Measurements from ENCODE around the gene ARHGAP15. TPM values are rescaled to one million over a fixed set of nuclear protein-coding genes. Genes with fewer than 3 reads are reported as not detected.

Gene ARHGAP15
- total and polyA plus RNA-seq, 8 donors, result 0.69 to 5.2 (median 1.5) TPM

DNA sequence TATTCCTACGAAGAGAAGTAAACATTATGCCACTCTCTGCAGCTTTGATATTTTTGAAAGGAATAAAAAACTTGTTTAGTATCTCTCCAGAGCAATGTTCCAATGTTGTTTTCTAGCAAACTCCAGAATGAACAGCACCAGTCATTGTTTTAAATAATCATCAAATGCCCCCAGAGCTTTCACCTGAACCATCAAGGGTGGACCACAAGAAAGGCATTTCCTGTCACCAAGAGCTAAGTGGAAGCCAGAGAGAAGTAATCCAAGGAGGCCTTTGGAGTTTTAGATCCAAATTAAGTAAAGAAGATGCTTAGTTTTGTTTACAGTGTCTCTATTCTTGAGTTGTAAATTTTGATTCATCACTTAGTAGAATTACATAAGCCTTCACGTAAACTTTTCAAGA is 559.0 kb downstream of the ARHGAP15 start:
- FAIRE-seq (no peak), ATAC-seq (no peak), DNase-seq (no peak)
- no peak overlapping the region for H3K4me3 ChIP-seq
- TF ChIP-seq, protein P1, sequence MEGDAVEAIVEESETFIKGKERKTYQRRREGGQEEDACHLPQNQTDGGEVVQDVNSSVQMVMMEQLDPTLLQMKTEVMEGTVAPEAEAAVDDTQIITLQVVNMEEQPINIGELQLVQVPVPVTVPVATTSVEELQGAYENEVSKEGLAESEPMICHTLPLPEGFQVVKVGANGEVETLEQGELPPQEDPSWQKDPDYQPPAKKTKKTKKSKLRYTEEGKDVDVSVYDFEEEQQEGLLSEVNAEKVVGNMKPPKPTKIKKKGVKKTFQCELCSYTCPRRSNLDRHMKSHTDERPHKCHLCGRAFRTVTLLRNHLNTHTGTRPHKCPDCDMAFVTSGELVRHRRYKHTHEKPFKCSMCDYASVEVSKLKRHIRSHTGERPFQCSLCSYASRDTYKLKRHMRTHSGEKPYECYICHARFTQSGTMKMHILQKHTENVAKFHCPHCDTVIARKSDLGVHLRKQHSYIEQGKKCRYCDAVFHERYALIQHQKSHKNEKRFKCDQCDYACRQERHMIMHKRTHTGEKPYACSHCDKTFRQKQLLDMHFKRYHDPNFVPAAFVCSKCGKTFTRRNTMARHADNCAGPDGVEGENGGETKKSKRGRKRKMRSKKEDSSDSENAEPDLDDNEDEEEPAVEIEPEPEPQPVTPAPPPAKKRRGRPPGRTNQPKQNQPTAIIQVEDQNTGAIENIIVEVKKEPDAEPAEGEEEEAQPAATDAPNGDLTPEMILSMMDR (IDR thresholded peaks at IDR 0.05), result no peak
- intact Hi-C loops (cut with DNase I), result no loop called here
- H3K36me3 ChIP-seq, result no peaks in the 10 kb centered on the region
- H3K4me1 ChIP-seq, result no peaks in the 10 kb centered on the region
- H3K27me3 ChIP-seq, result no peaks in the 10 kb centered on the region
- H3K9me3 ChIP-seq, result no peaks in the 10 kb centered on the region
- no peak overlapping the region for H3K27ac ChIP-seq
- WGBS, 2 donors, result 79 to 88% methylated on average over 2 of the region's 2 CpGs

DNA sequence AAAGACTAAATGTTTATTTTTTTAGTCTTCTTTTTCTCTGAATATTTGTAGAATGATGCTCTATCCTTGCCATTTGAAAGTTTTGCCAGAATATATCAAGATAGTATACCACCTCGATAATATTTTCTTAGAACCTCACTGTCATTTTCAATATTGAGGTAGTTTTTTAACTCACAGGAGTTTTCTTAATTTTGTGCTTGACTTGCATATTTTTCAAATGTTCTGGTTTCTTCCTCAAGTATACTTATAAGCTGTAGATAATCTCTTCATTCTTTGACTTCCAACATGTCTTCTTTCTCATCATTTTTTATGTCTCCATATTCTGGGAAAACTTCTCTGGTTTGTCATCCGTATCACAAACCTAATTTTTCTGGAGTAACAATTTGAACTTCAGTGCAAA is 559.6 kb downstream of the ARHGAP15 start:
- intact Hi-C loops (cut with DNase I), result no loop called here
- no peak overlapping the region for H3K27ac ChIP-seq
- H3K27me3 ChIP-seq, result no peaks in the 10 kb centered on the region
- H3K4me3 ChIP-seq, result no peak overlapping the region
- no peak for DNase-seq
- TF ChIP-seq, protein P1 (IDR thresholded peaks at IDR 0.05), result no peak
- no peak for ATAC-seq
- no peak for FAIRE-seq
- H3K9me3 ChIP-seq, result no peaks in the 10 kb centered on the region
- no peaks in the 10 kb centered on the region for H3K36me3 ChIP-seq
- no peaks in the 10 kb centered on the region for H3K4me1 ChIP-seq
- 78 to 88% methylated on average over 2 of the region's 2 CpGs for WGBS, 2 donors

DNA sequence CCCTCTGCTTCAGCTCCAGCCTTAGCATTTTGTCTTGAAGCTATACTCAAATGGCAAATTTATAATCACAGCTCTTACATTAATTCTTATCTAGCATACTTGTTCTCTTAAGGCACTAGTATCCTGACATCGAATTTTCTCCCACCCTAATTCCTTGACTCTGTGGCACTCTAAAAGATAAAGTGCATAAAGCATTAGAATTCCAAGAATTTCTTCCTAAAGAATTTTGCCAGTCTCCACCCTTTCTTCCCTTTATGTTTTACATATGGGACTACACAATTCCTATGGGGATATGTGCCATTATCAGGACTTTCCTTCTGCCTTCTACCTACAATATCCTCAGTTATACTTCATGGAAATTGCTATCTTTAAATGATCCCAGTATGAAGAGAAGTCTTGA is 560.3 kb downstream of the ARHGAP15 start:
- no peak overlapping the region for H3K4me3 ChIP-seq
- ATAC-seq, result no peak
- H3K27me3 ChIP-seq, result no peaks in the 10 kb centered on the region
- intact Hi-C loops (cut with DNase I), result no loop called here
- TF ChIP-seq, protein P1 (IDR thresholded peaks at IDR 0.05), result no peak
- no peak overlapping the region for H3K27ac ChIP-seq
- WGBS, 2 donors, result 52 to 63% methylated on average over 1 of the region's 1 CpG
- H3K9me3 ChIP-seq, result no peaks in the 10 kb centered on the region
- FAIRE-seq, result no peak
- no peak for DNase-seq
- H3K36me3 ChIP-seq, result no peaks in the 10 kb centered on the region
- H3K4me1 ChIP-seq, result no peaks in the 10 kb centered on the region

DNA sequence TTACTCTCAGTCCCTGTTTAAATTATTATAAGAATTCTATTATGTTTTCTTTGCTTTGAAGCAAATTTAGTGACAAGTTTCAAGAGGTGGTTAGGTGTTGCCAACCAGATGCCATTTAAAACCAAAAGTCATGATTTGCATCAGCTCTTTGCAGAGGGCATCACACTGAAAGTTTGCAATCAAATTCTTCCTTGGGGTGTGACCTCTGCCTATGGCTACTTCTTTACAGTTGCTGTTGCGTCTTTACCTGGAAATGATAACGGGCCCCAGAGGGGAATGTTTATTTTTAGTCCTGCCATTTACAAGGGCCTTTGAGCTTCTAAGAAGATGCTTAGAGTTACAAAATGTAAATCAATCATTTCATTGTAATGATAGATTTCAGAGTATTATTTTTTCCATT is 561.0 kb downstream of the ARHGAP15 start:
- 83 to 92% methylated on average over 2 of the region's 2 CpGs for WGBS, 2 donors
- Histone ChIP-seq H3K4me3 (no peak overlapping the region), H3K27ac (no peak overlapping the region), H3K36me3 (no peaks in the 10 kb centered on the region), H3K9me3 (no peaks in the 10 kb centered on the region), H3K27me3 (no peaks in the 10 kb centered on the region), H3K4me1 (no peaks in the 10 kb centered on the region)
- ATAC-seq (no peak), FAIRE-seq (no peak), DNase-seq (no peak)
- intact Hi-C loops (cut with DNase I), result no loop called here
- TF ChIP-seq, protein P1 (IDR thresholded peaks at IDR 0.05), result no peak

DNA sequence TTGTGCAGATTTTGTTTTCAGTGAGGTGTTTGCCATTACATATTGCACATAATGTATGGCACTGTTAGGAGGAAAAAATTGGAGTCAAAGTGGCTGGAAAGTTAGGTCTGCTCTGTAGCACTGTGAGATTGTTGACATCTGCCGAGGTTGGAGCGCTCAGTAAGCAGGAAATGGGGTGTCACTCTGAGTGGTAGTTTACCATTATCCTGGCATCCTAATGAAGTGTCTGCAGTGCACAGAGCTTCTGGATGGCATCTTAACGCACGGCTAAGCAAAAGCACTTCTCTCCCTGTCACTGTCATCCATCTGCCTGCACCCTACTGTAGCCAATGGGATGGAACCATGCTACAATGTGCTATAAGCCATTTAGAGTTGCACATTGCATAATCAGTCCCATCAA is 561.9 kb downstream of the ARHGAP15 start:
- DNase-seq (no peak), ATAC-seq (no peak), FAIRE-seq (no peak)
- TF ChIP-seq, protein P1 (IDR thresholded peaks at IDR 0.05), result no peak
- H3K9me3 ChIP-seq, result no peaks in the 10 kb centered on the region
- no peak overlapping the region for H3K27ac ChIP-seq
- no peaks in the 10 kb centered on the region for H3K36me3 ChIP-seq
- intact Hi-C loops (cut with DNase I), result no loop called here
- 86 to 91% methylated on average over 4 of the region's 4 CpGs for WGBS, 2 donors
- no peaks in the 10 kb centered on the region for H3K27me3 ChIP-seq
- H3K4me3 ChIP-seq, result no peak overlapping the region
- no peaks in the 10 kb centered on the region for H3K4me1 ChIP-seq
